GM12874 (cell line): ENCODE data around the gene RNASE7.

ENCODE experiments used
- TF ChIP-seq, protein P1 (sequence below): IDR thresholded peaks from 2 replicates; pipeline ENCODE4 v1.5.1; 2011; ENCODE audit warnings: low read depth, mild to moderate bottlenecking, control low read depth, low read length, moderate library complexity; ENCODE audit not compliant: insufficient read depth

Gene RNASE7

GRCh38 chr14:21078726-21079125 is 36.6 kb downstream of the RNASE7 start:
- TF ChIP-seq, protein P1, sequence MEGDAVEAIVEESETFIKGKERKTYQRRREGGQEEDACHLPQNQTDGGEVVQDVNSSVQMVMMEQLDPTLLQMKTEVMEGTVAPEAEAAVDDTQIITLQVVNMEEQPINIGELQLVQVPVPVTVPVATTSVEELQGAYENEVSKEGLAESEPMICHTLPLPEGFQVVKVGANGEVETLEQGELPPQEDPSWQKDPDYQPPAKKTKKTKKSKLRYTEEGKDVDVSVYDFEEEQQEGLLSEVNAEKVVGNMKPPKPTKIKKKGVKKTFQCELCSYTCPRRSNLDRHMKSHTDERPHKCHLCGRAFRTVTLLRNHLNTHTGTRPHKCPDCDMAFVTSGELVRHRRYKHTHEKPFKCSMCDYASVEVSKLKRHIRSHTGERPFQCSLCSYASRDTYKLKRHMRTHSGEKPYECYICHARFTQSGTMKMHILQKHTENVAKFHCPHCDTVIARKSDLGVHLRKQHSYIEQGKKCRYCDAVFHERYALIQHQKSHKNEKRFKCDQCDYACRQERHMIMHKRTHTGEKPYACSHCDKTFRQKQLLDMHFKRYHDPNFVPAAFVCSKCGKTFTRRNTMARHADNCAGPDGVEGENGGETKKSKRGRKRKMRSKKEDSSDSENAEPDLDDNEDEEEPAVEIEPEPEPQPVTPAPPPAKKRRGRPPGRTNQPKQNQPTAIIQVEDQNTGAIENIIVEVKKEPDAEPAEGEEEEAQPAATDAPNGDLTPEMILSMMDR: no peak

GRCh38 chr14:21081521-21082142 is 39.5 kb downstream of the RNASE7 start:
- TF ChIP-seq, protein P1: no peak

GRCh38 chr14:21083565-21084325 is 41.6 kb downstream of the RNASE7 start:
- TF ChIP-seq, protein P1: no peak

DNA sequence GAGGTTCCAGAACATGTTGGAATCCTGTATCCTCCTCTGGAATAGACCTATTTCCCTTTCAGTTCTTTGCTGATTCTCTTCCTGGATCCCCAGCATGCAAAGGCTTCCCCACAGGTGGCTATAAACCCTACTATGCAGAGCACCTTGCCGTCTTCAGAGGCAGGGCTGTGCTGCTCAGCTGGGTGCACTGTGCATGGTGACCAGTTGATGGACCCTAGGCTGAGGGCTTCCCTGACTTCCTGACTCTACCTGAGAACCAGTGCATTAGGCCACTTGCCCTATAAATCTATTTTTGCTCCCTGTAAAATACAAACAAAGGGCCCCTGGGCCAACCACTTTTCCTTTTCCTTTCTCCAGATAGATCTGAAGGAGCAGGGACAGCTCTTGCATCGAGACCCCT is 42.2 kb downstream of the RNASE7 start:
- TF ChIP-seq, protein P1: no peak

DNA sequence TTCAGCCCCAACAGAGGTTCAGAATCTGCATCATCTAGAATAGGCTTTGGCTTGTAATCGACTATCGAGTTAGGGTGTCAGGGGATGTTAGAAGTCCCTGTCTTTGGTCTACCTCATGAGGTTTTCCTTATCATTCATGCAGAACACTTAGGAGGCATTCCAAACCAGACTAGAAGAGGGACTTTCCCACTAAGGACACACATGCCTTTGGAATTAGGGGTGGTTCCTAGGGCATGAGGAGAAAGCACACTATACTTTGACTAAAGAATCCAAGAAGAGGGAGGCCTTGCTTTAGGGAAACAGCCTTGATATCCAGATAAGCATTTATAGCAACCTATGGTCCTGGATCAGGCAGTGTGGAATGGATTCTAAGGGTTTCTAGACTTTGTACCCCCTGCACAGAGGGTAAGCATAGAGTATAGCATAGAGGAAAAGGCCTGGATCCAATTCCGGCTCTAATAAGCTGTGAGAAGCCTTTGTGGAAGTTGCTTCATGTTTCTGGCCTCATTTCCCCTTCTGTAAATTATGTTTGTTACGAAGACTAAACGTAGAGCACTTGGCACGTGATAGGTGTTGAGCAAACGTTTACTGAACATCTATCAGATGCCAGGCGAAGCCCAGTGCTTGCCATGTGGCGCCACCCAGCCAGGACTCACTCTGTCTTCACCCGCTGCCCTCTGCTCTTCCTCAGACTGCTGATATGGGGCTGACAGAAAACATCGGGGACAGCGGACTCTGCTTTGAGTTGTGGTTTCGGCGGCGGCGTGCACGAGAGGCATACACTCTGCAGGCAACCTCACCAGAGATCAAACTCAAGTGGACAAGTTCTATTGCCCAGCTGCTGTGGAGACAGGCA is 43.1 kb downstream of the RNASE7 start:
- TF ChIP-seq, protein P1: no peak

- TF ChIP-seq, protein P1: no peak
Measured at GRCh38 chr14:21086908-21087293, 44.7 kb downstream of the RNASE7 start.

- TF ChIP-seq, protein P1: no peak
Measured at GRCh38 chr14:21087294-21088091, 45.3 kb downstream of the RNASE7 start.
